ENCODE data around the gene SMARCA4. TPM values are rescaled to one million over a fixed set of nuclear protein-coding genes. Genes with fewer than 3 reads are reported as not detected.

SMARCA4 gene
- total and polyA plus RNA-seq, 11 donors, result 34.1 to 70.9 (median 48.6) TPM

GRCh38 chr19:11078893-11079292, 118.1 kb downstream of the SMARCA4 start:
- ATAC-seq (no peak), DNase-seq (no peak)
- H3K4me3 ChIP-seq, result no peak overlapping the region
- no peak overlapping the region for H3K27ac ChIP-seq
- no peak for TF ChIP-seq POLR2A (IDR thresholded peaks at IDR 0.05)
- no peaks in the 10 kb centered on the region for H3K36me3 ChIP-seq
- H3K27me3 ChIP-seq, result no peaks in the 10 kb centered on the region
- H3K4me1 ChIP-seq, result peaks cover 0 to 18% (median 0%) of the 10 kb centered on the region in 12 donors
- WGBS, 4 donors, result 94 to 97% (median 95%) methylated on average over 11 of the region's 11 CpGs
- H3K9me3 ChIP-seq, result no peaks in the 10 kb centered on the region
- intact Hi-C loops (cut with DNase I), result no loop called here

GRCh38 chr19:11079999-11080398, 119.2 kb downstream of the SMARCA4 start:
- intact Hi-C loops (cut with DNase I), result loop anchor here in 1 of 10 donors (10.0 kb wide), 1 partner anchor 45 kb away; no protein-coding TSS in a partner anchor
- no peaks in the 10 kb centered on the region for H3K9me3 ChIP-seq
- ATAC-seq (no peak), DNase-seq (no peak)
- no peaks in the 10 kb centered on the region for H3K27me3 ChIP-seq
- no peak overlapping the region for H3K27ac ChIP-seq
- WGBS, 4 donors, result 92 to 94% (median 93%) methylated on average over 9 of the region's 9 CpGs
- TF ChIP-seq CTCF (IDR thresholded peaks at IDR 0.05) (no peak), POLR2A (IDR thresholded peaks at IDR 0.05) (no peak)
- H3K4me1 ChIP-seq, result peaks cover 0 to 14% (median 3%) of the 10 kb centered on the region in 12 donors
- H3K4me3 ChIP-seq, result no peak overlapping the region
- H3K36me3 ChIP-seq, result no peaks in the 10 kb centered on the region

- no peak for ATAC-seq
- no peak for TF ChIP-seq POLR2A (IDR thresholded peaks at IDR 0.05)
- no peak for TF ChIP-seq CTCF (IDR thresholded peaks at IDR 0.05)
- intact Hi-C loops (cut with DNase I), result loop anchor here in 3 of 10 donors (5.0 to 10.0 kb wide), 2 partner anchors 51 to 53 kb away; no protein-coding TSS in a partner anchor
- H3K27ac ChIP-seq, result peak overlapping the region in 8 of 12 donors; percentile 88 to 99 (median 97)
- H3K4me1 ChIP-seq, result peaks cover 0 to 65% (median 41%) of the 10 kb centered on the region in 12 donors
- whole genome bisulfite sequencing, 4 donors, result 84 to 88% (median 86%) methylated on average over 4 of the region's 4 CpGs
- H3K36me3 ChIP-seq, result no peaks in the 10 kb centered on the region
- no peak for DNase-seq
- no peaks in the 10 kb centered on the region for H3K27me3 ChIP-seq
- H3K9me3 ChIP-seq, result no peaks in the 10 kb centered on the region
- peak overlapping the region in 2 of 12 donors; percentile 75 to 79 for H3K4me3 ChIP-seq
Measured at GRCh38 chr19:11087870-11088505, 127.2 kb downstream of the SMARCA4 start.

GRCh38 chr19:11088506-11089253, 127.8 kb downstream of the SMARCA4 start:
- peaks cover 0 to 72% (median 41%) of the 10 kb centered on the region in 12 donors for H3K4me1 ChIP-seq
- peak overlapping the region; percentile 60 to 99 (median 96) for H3K27ac ChIP-seq
- intact Hi-C loops (cut with DNase I), result loop anchor here in 3 of 10 donors (5.0 to 10.0 kb wide), 2 partner anchors 51 to 54 kb away; no protein-coding TSS in a partner anchor
- H3K4me3 ChIP-seq, result peak overlapping the region in 11 of 12 donors; percentile 57 to 82 (median 75)
- peaks cover 0 to under 1% (median 0%) of the 10 kb centered on the region in 9 donors for H3K36me3 ChIP-seq
- DNase-seq (no peak), ATAC-seq (no peak)
- 31 to 38% (median 34%) methylated on average over 11 of the region's 11 CpGs for WGBS, 4 donors
- no peaks in the 10 kb centered on the region for H3K27me3 ChIP-seq
- TF ChIP-seq POLR2A (IDR thresholded peaks at IDR 0.05) (no peak), CTCF (IDR thresholded peaks at IDR 0.05) (no peak)
- H3K9me3 ChIP-seq, result no peaks in the 10 kb centered on the region
